Measurements from ENCODE around the gene TNS1.

The TNS1 gene

GRCh38 chr2:217870528-217871011 is 132.2 kb downstream of the TNS1 start:
- DNase-seq (ENCODE audit: low read depth), result no peak

DNA sequence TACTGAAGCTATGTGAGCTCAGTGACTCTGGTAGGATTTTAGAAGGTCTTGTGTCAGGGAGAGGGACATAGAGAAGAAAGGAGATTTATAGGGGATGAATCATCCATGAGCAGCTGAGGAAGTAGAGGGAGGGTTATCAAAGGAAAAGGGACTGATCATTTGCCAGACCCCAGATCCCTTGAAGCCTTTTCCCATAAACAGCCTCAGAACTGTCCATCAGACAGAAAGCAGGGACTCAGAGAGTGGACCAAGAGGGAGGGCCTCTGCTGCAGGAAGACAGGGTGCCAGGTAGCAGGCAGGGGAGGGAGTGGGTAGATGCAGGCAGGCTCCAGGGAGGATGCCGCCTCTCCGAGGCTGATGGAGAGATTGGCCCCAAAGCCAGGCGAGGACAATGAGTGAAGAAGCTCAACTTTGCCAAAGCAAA is 133.9 kb downstream of the TNS1 start:
- no peak for DNase-seq (ENCODE audit: low read depth)

DNA sequence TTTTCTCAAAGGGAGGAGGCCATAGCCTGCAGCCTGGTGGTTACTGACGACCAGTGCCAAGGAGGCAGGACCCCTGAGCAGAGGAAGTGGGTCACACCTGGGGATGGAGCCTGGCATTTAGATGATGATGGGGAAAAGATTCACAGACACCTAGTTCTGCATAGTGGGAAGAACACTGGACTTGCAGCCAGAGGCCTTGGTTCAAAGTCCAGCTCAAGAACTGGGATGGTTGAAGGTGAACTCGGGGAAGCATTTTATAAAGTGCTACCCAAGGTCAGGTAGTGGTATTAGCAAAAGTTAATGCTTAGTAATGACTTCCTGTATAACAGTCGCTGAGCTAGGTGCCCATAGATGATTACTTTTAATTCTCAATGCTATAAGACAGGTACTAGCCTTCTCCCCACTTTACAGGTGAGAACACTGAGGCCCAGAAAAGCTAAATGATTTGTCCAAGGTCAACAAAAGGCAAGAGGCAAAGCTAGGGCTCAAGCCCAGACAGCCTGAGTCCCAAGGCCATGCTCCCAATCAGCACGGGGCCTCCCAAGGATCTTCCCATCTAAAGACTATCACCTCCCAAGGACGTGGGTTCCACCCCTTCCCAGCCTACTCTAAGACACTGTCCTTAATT is 134.4 kb downstream of the TNS1 start:
- DNase-seq (ENCODE audit: low read depth), result no peak

GRCh38 chr2:217866457-217866856 is 136.3 kb downstream of the TNS1 start:
- no peak for DNase-seq (ENCODE audit: low read depth)

DNA sequence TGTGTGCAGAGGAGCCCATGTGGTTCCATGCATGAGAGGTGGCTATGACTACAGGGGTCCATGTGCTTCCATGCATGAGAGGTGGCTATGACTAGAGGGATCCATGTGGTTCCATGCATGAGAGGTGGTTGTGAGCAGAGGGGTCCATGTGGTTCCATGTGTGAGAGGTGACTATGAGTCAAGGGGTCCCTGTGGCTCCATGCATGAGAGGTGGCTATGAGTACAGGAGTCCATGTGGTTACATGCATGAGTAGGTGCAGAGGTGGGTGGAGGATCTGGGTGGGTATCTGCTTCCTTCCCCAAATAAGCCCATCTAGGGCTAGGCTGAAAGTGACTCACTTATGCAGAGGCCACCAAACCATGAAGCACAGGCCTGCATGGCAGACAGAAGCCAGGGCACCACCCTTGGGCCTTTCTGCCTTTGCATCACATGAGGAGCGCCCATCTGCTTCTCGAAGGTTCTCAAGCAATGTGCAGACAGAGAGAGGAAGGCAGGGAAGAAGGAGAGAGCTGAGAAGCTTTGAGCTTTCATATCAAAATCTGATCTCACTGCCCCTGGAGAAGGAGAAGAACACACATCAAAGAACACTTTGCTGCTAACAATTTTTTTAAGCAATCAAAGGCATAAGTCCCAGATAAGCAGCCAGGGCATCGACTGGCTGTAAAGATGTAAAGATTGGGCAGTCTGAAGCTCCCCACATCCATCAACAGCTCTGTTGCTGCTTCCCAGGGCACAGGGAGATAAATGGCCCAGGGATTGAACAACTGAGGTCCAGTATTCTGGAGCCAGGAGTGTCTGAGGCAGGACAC is 137.6 kb downstream of the TNS1 start:
- no peak for DNase-seq (ENCODE audit: low read depth)

- DNase-seq (ENCODE audit: low read depth), result no peak
These were observed 138.9 kb downstream of the TNS1 start for GRCh38 chr2:217863883-217864282.

DNA sequence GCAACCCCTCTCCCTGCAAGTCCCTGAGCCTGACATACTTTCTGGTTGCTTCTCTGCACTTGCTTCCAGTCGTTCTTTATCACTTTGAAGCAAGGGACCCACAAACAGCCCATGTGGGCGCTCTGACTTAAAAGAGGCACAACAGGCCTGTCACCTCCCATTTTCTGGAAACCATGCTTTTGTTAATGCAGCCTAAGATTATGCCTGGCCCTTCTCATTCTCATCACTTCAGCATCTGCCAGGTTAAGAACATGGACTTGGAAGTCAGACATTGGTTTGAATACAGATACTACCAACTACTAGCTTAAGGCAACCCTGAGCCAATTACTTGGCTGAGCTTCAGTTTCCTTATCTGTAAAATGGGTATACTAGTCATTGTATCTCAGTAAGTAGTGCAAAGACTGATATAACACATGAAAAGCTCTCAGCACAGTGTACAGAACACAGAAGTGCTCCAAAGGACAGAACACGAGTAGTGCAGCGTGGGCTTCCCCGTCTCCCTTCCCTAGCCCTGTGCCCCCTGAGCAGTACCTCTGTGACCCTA is 141.4 kb downstream of the TNS1 start:
- DNase-seq (ENCODE audit: low read depth), result no peak

DNA sequence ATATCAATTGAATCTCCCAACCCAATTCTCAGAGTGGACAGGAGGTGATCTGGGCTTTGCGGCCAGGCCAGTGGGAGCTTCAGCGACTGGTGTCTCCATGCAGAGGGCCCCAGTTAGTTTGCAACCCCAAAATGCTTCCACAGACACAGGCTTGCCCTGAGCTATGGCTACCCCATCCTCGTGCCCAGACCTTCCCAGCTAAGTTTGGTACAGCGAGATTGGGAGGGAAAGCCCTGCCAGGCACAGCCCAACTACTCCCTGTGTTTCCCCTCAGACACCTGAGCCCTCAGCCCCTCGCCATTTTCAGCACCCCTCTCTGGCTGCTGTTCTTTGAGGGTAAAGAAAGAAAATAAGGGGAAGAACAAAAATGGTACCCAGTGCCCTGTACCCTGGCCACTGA is 142.9 kb downstream of the TNS1 start:
- DNase-seq (ENCODE audit: low read depth), result no peak

DNA sequence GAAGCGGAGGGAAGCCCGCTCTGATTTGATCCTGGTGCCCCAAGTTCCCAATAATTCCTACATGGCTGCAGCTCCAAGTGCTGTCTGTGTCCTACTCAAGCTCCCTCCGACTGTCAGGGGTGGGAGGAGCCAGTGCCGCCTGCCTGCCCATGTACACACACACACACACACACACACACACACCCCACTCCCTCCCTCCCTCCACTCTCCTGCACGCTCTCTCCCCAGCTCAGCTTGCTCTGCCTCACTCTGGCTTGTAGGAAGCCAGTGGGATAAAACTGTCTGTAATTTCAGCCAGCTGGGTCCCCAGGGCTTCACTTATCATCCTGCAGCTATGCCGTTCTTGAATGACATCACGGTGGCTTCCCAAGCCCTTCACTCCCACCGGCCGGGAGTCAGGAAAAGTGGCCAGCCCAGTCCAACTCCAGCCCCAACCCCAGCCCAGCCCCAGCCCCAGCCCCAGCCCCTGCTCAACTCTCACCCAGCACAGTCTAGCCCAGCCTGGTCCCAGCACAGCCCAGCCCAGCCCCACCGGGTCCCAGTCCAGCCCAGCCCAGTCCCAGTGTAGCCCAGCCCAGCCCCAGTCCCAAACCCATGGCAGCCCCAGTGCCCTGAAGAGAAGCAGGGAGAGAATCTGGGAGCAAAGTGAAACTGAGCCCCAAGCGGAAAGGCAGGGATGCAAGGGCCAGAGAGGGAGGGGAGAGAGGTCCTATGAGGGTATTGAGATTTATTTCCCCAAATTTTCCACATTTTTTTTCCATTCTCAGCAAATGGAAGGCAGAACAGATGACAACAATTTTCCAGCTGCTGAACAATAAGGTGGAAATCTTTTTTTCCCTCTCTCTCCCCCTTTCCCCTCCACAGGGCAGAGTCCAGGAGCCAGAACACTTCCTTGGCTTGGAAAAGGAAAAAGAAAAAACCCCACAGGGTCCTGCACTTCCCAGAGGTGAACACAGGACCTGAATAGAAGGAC is 144.0 kb downstream of the TNS1 start:
- DNase-seq (ENCODE audit: low read depth), result no peak

DNA sequence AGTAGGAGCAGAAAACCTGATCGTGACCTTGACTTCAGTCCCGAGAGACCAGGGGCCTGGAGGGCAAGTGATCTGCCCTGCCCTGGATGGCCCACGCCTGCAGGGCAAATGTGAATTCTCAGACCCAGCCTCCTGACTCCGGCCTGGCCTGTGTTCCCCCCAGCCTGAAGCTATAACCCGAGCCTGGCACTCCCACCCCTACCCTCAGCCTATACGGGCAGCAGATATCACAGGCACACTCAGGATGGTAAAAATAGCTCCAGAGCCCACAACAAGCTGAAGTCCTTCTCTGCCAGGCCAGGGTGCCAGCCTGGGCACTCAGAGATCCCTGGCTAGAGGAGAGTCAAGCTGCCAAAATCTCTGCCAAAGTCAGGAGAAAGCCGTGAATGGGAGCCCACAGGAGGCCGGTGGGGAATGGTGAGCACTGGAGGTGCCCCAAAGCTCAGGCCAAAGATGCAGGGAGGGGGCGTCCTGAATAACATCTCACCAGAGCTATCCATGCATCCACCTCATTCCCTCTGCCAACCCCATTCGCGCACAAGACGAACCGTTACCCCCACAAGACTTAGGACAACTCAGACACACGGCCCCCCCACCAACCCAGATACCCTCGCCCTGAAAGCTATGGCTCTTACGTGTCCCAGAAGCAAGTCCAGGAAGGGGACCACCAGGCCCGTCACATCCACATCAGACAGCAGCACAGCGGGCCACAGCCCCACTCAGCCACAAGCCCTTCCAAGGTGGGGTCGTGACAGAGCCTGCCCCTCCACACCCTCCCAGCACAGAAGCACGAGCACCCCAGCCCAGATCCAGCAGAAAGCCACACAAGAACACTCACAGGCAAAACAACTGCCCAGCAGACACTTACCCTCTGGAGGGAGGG is 144.9 kb downstream of the TNS1 start:
- no peak for DNase-seq (ENCODE audit: low read depth)

- DNase-seq (ENCODE audit: low read depth), result no peak
These were observed 145.9 kb downstream of the TNS1 start for GRCh38 chr2:217856871-217857270.

- no peak for DNase-seq (ENCODE audit: low read depth)
These were observed 146.6 kb downstream of the TNS1 start for GRCh38 chr2:217856159-217856558.

- DNase-seq (ENCODE audit: low read depth), result no peak
These were observed 147.9 kb downstream of the TNS1 start for GRCh38 chr2:217854684-217855420.

GRCh38 chr2:217853961-217854360 is 148.8 kb downstream of the TNS1 start:
- DNase-seq (ENCODE audit: low read depth), result no peak

DNA sequence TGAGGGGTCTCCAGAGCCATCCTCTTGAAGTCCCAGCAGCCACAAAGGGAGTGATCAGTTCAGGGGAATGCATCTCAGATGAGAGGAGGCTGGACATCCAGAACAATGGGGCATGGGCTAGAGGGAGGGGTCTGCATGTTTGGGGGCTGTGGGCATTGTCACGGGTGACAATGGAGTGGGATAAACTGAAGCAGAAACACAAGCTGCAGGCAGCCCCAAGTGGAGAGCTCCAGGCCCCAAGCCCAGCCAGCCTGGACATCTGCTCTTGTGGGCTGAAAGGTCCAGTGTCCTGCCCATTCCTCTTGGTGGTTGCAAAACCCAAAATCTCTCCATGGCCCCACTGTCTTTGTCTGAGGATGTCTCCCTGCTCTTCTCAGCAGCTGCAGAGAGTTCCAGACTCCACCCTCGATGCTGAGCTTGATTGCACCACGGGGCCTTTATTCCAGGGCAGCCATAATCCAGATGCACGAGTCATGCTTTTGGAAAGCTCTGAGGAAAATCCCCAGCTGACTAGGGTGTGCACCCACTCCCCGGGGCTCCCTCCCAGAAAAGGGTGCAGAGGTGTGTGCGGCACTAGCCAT is 149.4 kb downstream of the TNS1 start:
- DNase-seq (ENCODE audit: low read depth), result no peak

DNA sequence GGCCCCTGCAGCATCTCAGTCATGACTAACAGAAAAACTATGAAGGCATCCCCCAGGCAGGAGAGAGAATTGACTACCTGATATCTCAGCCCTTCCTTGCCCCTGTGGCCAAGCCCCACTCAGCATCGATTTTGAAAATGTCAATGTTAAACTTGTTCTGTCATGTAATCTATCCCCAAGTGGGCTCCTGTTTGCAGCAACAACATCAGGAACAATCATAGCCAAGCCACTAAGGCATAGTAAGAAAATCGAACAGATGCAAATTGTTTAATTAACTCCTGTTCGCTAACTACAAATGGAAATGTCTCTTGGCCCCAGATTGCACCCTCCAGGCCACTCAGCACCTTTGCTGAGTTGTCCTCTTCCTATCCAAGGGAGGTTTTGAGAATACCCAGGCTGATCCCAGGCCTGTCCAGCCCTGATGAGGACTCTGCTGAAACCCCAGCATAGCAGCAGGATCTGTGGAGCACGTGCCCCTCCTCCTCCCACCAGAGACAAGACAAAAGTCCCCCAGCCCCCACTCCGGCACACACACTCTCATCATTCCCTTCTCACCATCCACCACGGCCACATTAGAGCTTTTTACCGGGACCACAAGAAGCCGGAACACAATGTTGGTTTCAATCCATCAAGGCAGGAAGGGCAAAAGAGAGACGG is 150.1 kb downstream of the TNS1 start:
- DNase-seq (ENCODE audit: low read depth), result no peak

GRCh38 chr2:217851191-217852020 is 151.4 kb downstream of the TNS1 start:
- DNase-seq (ENCODE audit: low read depth), result no peak

DNA sequence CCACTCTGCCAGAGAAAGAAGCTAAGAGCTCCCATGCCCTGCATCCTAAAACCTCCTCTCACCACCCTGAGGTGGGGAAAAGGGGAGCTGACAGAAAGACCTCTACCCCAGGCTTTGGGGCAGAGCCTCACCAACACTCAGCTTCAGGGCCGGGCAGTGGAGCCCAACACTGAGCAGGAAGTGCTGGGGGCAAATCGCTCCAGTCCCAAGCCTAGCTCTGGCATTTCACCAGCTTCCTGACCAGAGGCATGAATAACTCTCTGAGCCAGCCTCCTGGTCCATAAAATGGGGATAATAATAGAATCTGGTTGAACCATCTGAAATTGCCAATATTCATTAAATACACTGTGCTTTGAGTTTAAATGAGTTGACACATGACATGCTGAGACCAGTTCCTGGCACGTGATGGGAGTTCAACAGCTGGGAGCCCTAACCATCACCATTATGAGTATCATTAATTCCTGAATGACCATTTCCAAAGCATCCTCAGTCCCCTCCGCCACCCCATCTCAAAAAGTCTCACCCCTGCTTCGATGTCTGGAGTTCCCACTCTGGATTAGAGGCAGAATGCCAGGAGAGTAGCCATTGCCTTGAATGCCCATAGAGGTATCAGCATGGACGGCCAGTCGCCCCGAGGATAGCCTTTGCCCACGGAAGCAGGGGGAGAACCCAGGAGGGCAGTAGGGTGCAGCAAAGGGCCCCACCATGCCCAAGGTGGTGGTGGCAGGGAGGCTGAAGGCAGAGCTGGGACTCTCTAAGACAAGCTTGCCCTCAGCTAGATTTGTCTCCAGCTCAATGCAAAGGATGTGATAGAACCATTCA is 153.4 kb downstream of the TNS1 start:
- no peak for DNase-seq (ENCODE audit: low read depth)
